NOMO-1 (cell line): ENCODE measurements around the gene ZNF276.
A peak's percentile ranks its signal among the peaks of the same experiment; 100 is the strongest.
"Not testable (repeated sequence)": the region's sequence is repeated elsewhere in the genome, so short reads cannot be mapped to it uniquely, and the experiment has no call there.

Experiments used
- DNase-seq, 2 experiments: peaks; one replicate each; lab custom pipeline; 2025; ENCODE audit not compliant: unreplicated experiment in 2 of 2; lab: John Stamatoyannopoulos, UW

The ZNF276 gene

GRCh38 chr16:89695875-89696669 is 25.3 kb upstream of the ZNF276 start:
- no peak for DNase-seq

GRCh38 chr16:89696670-89697128 is 24.6 kb upstream of the ZNF276 start:
- DNase-seq: no peak

GRCh38 chr16:89697161-89697615 is 24.1 kb upstream of the ZNF276 start:
- DNase-seq: no peak

GRCh38 chr16:89697616-89698331 is 23.6 kb upstream of the ZNF276 start:
- no peak for DNase-seq

DNA sequence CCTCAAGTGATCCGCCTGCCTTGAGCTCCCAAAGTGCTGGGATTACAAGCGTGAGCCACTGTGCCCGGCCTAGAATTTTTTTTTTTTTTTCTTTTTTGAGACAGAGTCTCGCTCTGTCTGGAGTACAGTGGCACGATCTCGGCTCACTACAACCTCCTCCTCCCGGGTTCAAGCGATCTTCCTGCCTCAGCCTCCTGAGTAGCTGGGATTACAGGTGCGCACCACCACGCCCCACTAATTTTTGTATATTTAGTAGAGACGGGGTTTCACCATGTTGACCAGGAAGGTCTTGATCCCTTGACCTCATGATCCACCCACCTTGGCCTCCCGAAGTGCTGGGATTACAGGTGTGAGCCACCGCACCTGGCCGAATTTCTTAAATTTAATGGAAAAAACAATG is 22.6 kb upstream of the ZNF276 start:
- DNase-seq: not testable (repeated sequence)

DNA sequence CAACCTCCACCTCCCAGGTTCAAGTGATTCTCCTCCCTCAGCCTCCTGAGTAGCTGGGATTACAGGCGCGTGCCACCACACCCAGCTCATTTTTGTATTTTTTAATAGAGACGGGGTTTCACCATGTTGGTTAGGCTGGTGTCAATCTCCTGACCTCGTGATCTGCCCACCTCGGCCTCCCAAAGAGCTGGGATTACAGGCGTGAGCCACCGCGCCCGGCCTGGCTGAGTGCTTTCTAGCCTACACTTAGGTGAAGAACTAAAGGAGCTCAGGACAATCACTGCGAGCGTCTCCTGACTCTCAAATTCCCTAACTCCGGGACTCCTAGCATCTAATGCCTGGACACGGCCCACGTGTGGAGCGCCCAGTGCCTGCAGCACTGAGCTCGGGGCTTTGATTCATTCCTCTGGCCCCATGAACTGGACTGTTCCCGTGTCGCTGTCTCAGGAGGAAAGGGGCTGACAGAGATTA is 21.7 kb upstream of the ZNF276 start:
- DNase-seq: not testable (repeated sequence)

DNA sequence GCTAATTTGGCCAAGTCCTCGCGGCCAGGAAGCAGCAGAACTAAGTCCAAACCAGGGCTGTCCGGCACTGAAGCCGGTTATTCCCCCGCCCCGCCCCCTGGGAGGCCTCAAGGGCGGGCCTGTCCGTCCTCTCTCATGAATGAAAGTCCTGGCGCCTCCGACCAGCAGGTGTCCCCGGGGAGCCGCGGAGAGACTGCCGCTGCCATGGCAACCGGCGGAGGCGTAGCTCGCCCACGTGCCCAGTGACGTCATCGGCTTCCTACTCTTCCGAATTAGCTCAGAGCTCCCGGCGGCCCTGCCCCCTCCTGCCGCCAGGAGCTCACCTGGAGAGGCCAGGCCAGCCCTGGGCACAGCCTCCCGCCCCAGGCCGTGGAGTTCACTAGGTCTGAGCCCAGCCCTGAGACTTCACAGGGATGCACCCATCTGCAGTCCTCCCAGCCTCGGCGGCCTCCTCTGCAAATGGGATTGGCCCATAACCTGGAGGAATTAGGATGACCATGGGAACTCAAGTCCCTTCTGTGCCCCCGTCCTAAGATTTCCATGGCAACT is 21.2 kb upstream of the ZNF276 start:
- peak; percentile 95 to 96 for DNase-seq

GRCh38 chr16:89700649-89701424 is 20.5 kb upstream of the ZNF276 start:
- peak; percentile 36 to 45 for DNase-seq

- DNase-seq: peak; percentile 88 to 93
These were observed 19.6 kb upstream of the ZNF276 start, which contains the start of gene SPATA2L for GRCh38 chr16:89701425-89702406. SPATA2L (minus strand) TSS chr16:89701705; CDS start chr16:89701232, 473 bp downstream.

GRCh38 chr16:89704281-89704680 is 17.1 kb upstream of the ZNF276 start:
- DNase-seq: no peak

- DNase-seq: no peak
These were observed 16.3 kb upstream of the ZNF276 start for GRCh38 chr16:89705006-89705405.

GRCh38 chr16:89706518-89707260 is 14.6 kb upstream of the ZNF276 start:
- DNase-seq: no peak

DNA sequence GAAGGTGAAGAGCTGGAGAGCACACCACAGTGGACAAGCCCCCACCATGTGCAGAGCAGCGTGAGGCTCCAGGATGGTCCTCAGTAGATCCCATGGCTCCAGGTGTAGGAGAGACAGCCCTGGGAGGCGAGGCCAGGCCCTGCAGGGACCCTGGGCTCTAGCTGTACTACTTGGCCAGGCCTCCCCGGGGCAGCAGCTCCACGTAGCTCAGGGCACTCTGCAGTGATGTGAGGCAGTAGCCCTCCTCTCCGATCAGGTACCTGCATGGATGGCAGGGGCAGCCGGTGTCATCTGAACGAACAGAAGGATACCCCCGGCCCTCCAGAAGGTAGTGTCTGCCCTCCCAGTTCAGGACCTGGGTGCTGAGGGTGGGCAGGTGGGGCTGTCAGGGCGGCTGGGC is 13.6 kb upstream of the ZNF276 start:
- DNase-seq: no peak

- no peak for DNase-seq
These were observed 12.8 kb upstream of the ZNF276 start for GRCh38 chr16:89708481-89708931.

GRCh38 chr16:89709166-89709565 is 12.2 kb upstream of the ZNF276 start:
- DNase-seq: no peak

DNA sequence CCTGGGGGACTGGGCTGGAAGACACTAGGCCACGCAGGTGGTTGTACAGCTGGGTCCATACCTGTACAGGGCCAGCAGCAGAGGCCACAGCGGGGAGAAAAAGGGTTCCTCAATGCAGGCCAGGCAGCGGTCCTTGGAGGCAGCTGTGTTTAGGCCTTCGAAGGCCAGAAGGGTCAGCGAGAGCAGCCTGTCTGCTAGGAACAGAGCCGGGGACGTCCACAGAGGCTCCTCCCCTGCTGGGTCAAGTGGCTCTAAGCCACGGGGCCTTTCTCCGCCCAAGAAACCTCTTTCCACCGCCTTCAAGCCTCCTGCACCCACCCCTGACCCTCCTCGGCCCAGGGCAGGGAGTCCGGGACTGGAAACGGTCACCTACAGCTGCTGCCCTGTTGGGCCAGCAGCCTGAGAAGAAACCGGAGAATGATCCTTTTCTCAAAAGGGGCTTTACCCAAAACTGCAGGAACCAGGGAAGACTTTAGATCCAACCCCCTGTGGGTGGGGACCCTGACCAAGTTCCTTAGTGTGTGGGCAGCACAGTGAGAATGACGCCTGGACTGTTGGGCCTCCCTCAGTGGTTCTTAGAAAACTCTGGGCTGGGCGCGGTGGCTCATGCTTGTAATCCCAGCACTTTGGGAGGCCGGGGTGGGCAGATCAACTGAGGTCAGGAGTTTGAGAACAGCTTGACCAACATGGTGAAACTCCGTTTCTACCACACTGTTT is 11.5 kb upstream of the ZNF276 start:
- DNase-seq: no peak

DNA sequence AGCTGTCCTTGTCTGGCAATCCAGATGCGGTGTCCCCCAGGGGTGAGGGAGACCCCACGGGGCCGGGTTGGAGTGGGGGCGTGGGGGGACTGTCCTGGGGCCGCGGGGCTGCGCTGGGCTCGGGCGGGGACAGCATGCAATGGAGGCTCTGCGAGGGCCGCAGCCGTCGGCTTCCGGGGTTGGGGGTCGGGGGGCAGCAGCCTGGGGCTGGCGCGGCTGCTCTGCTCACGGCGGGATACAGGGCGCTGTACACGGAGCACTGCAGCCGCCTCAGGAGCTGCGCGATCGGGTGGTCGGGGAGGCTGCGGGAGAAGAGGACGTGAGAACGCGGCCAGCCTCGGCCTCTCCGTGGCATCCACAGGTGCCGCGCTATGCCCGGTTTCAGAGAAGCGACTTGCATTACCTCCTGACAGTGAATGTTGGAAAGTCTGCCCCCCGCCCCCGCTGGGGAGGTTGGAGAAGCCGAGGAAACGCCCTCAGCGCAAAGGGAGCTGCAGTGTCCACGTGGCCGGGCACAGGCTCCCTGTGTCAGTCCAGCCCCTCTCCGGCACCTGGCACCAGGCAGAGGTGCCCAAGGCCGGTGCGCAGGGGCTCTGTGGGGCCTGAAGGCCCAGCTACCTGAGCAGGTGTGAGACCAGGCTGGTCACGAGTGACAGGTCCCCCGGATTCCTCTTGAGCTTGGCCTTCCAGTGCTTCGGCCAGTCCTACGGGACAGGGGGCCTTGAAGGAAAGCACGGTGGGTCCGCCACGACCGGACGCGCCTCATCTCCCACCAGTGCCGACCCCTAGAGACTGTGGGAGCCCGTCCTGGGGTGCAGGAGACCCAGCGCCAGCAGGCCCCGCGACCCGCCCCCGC is 10.4 kb upstream of the ZNF276 start:
- DNase-seq: no peak
